Erythroblast (primary cell): Measurements from ENCODE around the gene HNF1B.

Experiments used
- GATA1 ChIP-seq: IDR thresholded peaks from 2 replicates; pipeline ENCODE4 v1.6.1; 2011; ENCODE audit warnings: low read depth, mild to moderate bottlenecking, control low read depth, low read length, moderate library complexity
- POLR2A ChIP-seq: IDR thresholded peaks from 2 replicates; pipeline ENCODE4 v1.6.1; 2011; ENCODE audit warnings: mild to moderate bottlenecking, low read length

GRCh38 chr17:37768438-37768837, 23.6 kb upstream of the HNF1B start:
- no peak for TF ChIP-seq POLR2A
- TF ChIP-seq GATA1 = no peak
